ENCODE results near the gene NECAB2.

NECAB2 gene

DNA sequence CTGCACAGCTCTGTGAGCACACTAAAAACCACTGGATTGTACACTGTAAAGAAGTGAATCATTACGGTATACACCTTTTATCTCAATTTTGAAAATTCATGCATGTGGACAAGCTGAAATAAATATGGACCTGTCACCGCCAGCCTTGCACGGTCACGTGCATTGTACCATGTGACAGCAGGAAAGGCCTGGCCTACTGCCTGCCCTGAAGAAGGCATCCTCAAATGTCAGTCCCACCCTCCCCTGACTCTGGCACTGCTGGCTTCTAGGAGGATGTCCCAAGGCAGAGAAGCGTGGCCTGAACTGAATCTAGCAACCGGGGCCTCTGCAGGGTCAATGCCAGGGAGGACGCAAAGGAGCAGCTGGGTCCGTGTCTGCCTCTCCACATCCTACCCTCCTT lies 39.9 kb downstream of the NECAB2 start:
- no peak for ATAC-seq (ENCODE audit: insufficient read depth, low read depth)
- H3K36me3 ChIP-seq (ENCODE audit: insufficient read depth, low read length), result no peaks in the 10 kb centered on the region
- H3K9ac ChIP-seq (ENCODE audit: low read depth, low read length), result no peak overlapping the region
- no peaks in the 10 kb centered on the region for H4K20me1 ChIP-seq (ENCODE audit: insufficient read depth, low read length)
- H3K27ac ChIP-seq (ENCODE audit: low read length), result no peak overlapping the region
- H3K79me2 ChIP-seq (ENCODE audit: insufficient read depth, low read length), result no peaks in the 10 kb centered on the region
- no peak overlapping the region for H3K4me3 ChIP-seq (ENCODE audit: low read depth in 1 of 2, low read length in 2 of 2)
- H3K4me1 ChIP-seq (ENCODE audit: insufficient read depth, low read length), result no peaks in the 10 kb centered on the region
- H3K27me3 ChIP-seq (ENCODE audit: insufficient read depth, low read length, poor library complexity), result peaks cover 9% of the 10 kb centered on the region
- no peak overlapping the region for H3K4me2 ChIP-seq (ENCODE audit: insufficient read depth, low read length)
- TF ChIP-seq EZH2 (IDR thresholded peaks at IDR 0.05; ENCODE audit: borderline replicate concordance, low read depth, low read length, severe bottlenecking), result no peak
- TF ChIP-seq, protein P1, sequence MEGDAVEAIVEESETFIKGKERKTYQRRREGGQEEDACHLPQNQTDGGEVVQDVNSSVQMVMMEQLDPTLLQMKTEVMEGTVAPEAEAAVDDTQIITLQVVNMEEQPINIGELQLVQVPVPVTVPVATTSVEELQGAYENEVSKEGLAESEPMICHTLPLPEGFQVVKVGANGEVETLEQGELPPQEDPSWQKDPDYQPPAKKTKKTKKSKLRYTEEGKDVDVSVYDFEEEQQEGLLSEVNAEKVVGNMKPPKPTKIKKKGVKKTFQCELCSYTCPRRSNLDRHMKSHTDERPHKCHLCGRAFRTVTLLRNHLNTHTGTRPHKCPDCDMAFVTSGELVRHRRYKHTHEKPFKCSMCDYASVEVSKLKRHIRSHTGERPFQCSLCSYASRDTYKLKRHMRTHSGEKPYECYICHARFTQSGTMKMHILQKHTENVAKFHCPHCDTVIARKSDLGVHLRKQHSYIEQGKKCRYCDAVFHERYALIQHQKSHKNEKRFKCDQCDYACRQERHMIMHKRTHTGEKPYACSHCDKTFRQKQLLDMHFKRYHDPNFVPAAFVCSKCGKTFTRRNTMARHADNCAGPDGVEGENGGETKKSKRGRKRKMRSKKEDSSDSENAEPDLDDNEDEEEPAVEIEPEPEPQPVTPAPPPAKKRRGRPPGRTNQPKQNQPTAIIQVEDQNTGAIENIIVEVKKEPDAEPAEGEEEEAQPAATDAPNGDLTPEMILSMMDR (IDR thresholded peaks at IDR 0.05; ENCODE audit: borderline replicate concordance, extremely low read depth, low read length, poor library complexity, severe bottlenecking), result no peak
- H3K9me3 ChIP-seq (ENCODE audit: insufficient read depth, low read length, severe bottlenecking), result no peaks in the 10 kb centered on the region
- DNase-seq, result no peak
- H2AFZ ChIP-seq (ENCODE audit: low read depth, low read length), result no peak overlapping the region

DNA sequence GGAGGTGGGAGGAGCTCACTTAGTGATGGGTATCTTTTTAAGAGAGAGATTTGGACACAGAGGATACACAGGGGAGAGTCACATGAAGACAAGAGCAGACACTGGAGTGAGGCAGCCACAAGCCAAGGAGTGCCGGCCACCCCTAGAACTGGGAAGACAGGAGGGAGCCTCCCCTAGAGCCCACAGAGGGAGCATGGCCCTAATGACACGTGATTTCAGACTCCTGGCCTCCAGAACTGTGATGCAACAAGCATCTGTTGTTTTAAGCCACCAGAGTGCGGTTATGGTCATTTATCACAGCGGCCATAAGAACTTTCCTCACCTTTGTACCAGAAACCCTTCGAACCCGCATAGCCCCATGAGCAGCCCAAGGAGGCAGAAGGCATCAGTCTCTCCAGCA lies 41.2 kb downstream of the NECAB2 start:
- no peaks in the 10 kb centered on the region for H3K4me1 ChIP-seq (ENCODE audit: insufficient read depth, low read length)
- H3K9me3 ChIP-seq (ENCODE audit: insufficient read depth, low read length, severe bottlenecking), result no peaks in the 10 kb centered on the region
- H3K36me3 ChIP-seq (ENCODE audit: insufficient read depth, low read length), result no peaks in the 10 kb centered on the region
- TF ChIP-seq, protein P1 (IDR thresholded peaks at IDR 0.05; ENCODE audit: borderline replicate concordance, extremely low read depth, low read length, poor library complexity, severe bottlenecking), result no peak
- TF ChIP-seq EZH2 (IDR thresholded peaks at IDR 0.05; ENCODE audit: borderline replicate concordance, low read depth, low read length, severe bottlenecking), result no peak
- H3K27me3 ChIP-seq (ENCODE audit: insufficient read depth, low read length, poor library complexity), result peaks cover 6% of the 10 kb centered on the region
- H3K4me3 ChIP-seq (ENCODE audit: low read depth in 1 of 2, low read length in 2 of 2), result no peak overlapping the region
- no peak overlapping the region for H3K27ac ChIP-seq (ENCODE audit: low read length)
- H4K20me1 ChIP-seq (ENCODE audit: insufficient read depth, low read length), result no peaks in the 10 kb centered on the region
- no peak overlapping the region for H3K4me2 ChIP-seq (ENCODE audit: insufficient read depth, low read length)
- ATAC-seq (ENCODE audit: insufficient read depth, low read depth) (no peak), DNase-seq (no peak)
- no peaks in the 10 kb centered on the region for H3K79me2 ChIP-seq (ENCODE audit: insufficient read depth, low read length)
- H2AFZ ChIP-seq (ENCODE audit: low read depth, low read length), result no peak overlapping the region
- no peak overlapping the region for H3K9ac ChIP-seq (ENCODE audit: low read depth, low read length)

DNA sequence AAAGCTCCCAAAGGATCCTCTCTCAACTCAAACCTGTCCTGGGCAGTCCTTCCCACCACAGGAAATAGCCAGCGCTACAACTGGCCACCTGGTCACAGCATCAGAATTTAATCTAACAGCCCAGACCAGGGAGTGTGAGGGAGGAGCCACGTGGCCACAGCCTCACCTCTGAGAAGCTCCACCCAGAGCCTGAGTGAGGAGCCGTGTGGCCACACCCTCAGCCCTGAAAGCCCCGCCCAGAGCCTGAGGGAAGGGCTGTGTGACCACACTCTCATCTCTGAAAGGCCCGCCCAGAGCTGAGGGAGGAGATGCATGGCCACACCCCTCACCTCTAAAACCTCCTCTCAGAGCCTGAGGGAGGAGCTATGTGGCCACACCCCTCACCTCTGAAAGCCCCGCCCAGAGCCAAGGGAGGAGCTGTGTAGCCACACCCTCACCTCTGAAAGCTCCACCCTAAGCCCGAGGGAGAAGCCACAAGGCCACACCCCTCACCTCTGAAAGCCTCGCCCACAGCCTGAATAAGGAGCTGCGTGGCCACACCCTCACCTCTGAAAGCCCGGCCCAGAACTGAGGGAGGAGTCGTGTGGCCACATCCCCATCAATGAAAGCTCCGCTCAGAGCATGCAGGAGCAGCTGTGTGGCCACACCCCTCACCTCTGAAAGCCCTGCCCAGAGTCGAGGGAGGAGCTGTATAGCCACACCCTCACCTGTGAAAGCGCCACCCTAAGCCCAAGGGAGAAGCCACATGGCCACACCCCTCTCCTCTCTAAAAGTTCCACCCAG lies 45.9 kb downstream of the NECAB2 start:
- Histone ChIP-seq H3K79me2 (ENCODE audit: insufficient read depth, low read length) (no peaks in the 10 kb centered on the region), H3K4me3 (ENCODE audit: low read depth in 1 of 2, low read length in 2 of 2) (no peak overlapping the region), H4K20me1 (ENCODE audit: insufficient read depth, low read length) (no peaks in the 10 kb centered on the region), H3K9me3 (ENCODE audit: insufficient read depth, low read length, severe bottlenecking) (peaks cover 4% of the 10 kb centered on the region), H3K4me1 (ENCODE audit: insufficient read depth, low read length) (no peaks in the 10 kb centered on the region), H3K27me3 (ENCODE audit: insufficient read depth, low read length, poor library complexity) (peaks cover 3% of the 10 kb centered on the region), H2AFZ (ENCODE audit: low read depth, low read length) (no peak overlapping the region), H3K27ac (ENCODE audit: low read length) (no peak overlapping the region), H3K4me2 (ENCODE audit: insufficient read depth, low read length) (no peak overlapping the region), H3K9ac (ENCODE audit: low read depth, low read length) (no peak overlapping the region), H3K36me3 (ENCODE audit: insufficient read depth, low read length) (no peaks in the 10 kb centered on the region)
- peak; percentile 59 for DNase-seq
- peak; percentile 84 for ATAC-seq (ENCODE audit: insufficient read depth, low read depth)
- no peak for TF ChIP-seq EZH2 (IDR thresholded peaks at IDR 0.05; ENCODE audit: borderline replicate concordance, low read depth, low read length, severe bottlenecking)
- TF ChIP-seq, protein P1 (IDR thresholded peaks at IDR 0.05; ENCODE audit: borderline replicate concordance, extremely low read depth, low read length, poor library complexity, severe bottlenecking), result no peak
